Measurements from ENCODE around the gene BEX1. TPM values are rescaled to one million over a fixed set of nuclear protein-coding genes. Genes with fewer than 3 reads are reported as not detected.
"Not testable (repeated sequence)": the region's sequence is repeated elsewhere in the genome, so short reads cannot be mapped to it uniquely, and the experiment has no call there.

BEX1 gene
- total RNA-seq (2014; rRNA removed; shearing (Covaris generic); ENCODE audit: low replicate concordance) = not detected in 2 replicates

GRCh38 chrX:103063918-103064434 lies at the start of gene BEX1:
BEX1 (minus strand) TSS chrX:103064171; CDS start chrX:103063274, 897 bp downstream.
- no peak for DNase-seq (ENCODE audit: low read depth)
- in situ Hi-C loops (cut with HindIII; ENCODE audit: low pct_unique_long_range_greater_than_20kb, low sequenced_read_pairs) = no loop called here

DNA sequence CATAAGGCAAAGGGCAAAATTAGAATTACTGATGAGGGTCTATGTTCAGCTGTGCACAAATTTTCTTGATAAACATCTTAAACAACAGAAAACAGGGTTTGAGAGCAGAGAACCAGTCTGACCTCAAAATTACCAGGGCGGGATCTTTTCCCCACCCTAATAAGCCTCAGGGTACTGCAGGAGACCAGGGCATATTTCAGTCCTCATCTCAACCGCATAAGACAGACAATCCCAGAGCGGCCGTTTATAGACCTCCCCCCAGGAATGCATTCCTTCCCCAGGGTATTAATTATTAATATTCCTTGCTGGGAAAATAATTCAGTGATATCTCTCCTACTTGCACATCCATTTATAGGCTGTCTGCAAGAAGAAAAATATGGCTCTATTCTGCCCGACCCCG lies 45.5 kb upstream of the BEX1 start:
- DNase-seq (ENCODE audit: low read depth); in situ Hi-C loops (cut with HindIII; ENCODE audit: low pct_unique_long_range_greater_than_20kb, low sequenced_read_pairs): not testable (repeated sequence)

DNA sequence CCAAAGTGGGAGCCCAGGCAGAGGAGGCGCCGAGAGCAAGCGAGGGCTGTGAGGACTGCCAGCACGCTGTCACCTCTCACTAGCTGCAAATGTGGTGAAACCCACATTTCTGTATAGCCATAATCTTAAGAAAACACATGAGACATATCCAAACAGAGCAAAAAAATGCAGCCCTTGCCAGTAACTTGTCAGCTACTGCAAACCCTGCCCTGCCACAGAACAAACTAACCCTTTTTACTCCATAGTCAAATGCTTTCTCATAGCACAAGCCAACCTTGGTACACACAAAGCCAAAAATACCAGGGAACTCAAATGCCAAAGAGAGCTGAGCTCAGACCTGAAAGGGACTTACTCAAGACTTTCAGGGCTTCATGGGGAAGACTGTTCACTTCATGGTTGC lies 43.9 kb upstream of the BEX1 start:
- DNase-seq (ENCODE audit: low read depth) = no peak
- in situ Hi-C loops (cut with HindIII; ENCODE audit: low pct_unique_long_range_greater_than_20kb, low sequenced_read_pairs) = no loop called here

DNA sequence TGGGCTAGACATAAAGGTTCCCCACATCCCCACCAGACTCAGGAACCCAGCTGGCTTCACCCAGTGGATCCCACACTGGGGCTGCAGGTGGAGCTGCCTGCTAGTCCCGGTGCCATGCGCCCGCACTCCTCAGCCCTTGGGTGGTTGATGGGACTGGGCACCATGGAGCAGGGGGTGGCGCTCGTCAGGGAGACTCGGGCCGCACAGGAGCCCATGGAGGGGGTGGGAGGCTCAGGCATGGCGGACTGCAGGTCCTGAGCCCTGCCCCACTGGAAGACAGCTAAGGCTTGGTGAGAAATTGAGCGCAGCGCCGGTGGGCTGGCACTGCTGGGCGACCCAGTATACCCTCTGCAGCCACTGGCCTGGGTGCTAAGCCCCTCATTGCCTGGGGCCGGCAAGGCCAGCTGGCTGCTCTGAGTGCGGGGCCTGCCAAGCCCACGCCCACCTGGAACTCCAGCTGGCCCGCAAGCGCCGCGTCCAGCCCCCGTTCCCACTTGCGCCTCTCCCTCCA lies 43.3 kb upstream of the BEX1 start:
- in situ Hi-C loops (cut with HindIII; ENCODE audit: low pct_unique_long_range_greater_than_20kb, low sequenced_read_pairs); DNase-seq (ENCODE audit: low read depth): not testable (repeated sequence)

- DNase-seq (ENCODE audit: low read depth); in situ Hi-C loops (cut with HindIII; ENCODE audit: low pct_unique_long_range_greater_than_20kb, low sequenced_read_pairs): not testable (repeated sequence)
These were observed 40.4 kb upstream of the BEX1 start for GRCh38 chrX:103104370-103104769.

- DNase-seq (ENCODE audit: low read depth); in situ Hi-C loops (cut with HindIII; ENCODE audit: low pct_unique_long_range_greater_than_20kb, low sequenced_read_pairs): not testable (repeated sequence)
These were observed 39.9 kb upstream of the BEX1 start for GRCh38 chrX:103103866-103104265.

- in situ Hi-C loops (cut with HindIII; ENCODE audit: low pct_unique_long_range_greater_than_20kb, low sequenced_read_pairs) = no loop called here
- DNase-seq (ENCODE audit: low read depth) = no peak
These were observed 37.5 kb upstream of the BEX1 start for GRCh38 chrX:103101299-103102042.

DNA sequence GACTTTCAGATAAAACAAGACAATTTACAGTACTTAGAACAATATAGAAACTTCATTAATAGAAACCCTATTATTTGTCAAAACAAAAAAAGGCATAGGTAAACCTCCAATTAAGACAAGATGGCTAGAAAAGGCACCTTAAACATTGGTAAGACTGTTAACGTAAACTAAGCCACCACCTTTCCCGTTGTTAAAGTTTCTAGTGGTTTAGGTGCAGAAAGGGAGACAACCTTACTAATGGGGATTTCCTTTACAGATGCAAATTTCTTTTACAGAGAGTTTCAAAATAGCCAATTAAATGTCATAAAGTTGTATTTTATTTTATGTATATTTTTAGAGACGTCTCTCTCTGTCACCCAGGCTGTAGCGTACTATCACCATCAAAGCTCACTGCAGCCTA lies 36.5 kb upstream of the BEX1 start:
- in situ Hi-C loops (cut with HindIII; ENCODE audit: low pct_unique_long_range_greater_than_20kb, low sequenced_read_pairs) = no loop called here

DNA sequence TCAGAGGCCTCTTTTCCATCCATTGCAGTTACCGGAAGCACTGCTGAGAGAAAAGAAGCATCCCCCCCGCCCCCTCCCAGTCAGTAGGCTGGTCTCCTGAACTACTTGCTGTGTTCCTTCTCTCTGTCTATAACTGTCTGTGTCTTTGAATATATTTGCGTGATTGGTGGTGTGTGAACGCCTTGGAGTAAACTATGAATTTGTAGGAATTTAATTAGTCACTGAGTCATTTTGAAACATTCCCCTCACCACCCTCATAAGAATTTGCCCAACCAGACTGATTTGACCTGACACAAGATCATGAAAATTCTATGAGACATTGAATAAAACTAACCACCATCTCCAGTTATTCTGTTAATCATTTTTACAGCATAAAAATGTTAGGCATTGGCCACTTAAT lies 35.7 kb upstream of the BEX1 start:
- no peak for DNase-seq (ENCODE audit: low read depth)
- in situ Hi-C loops (cut with HindIII; ENCODE audit: low pct_unique_long_range_greater_than_20kb, low sequenced_read_pairs) = no loop called here

More for the DNA sequence above, 36.5 kb upstream of the BEX1 start:
- DNase-seq (ENCODE audit: low read depth) = no peak

GRCh38 chrX:103098488-103098887 lies 34.5 kb upstream of the BEX1 start:
- in situ Hi-C loops (cut with HindIII; ENCODE audit: low pct_unique_long_range_greater_than_20kb, low sequenced_read_pairs) = no loop called here
- DNase-seq (ENCODE audit: low read depth) = no peak

DNA sequence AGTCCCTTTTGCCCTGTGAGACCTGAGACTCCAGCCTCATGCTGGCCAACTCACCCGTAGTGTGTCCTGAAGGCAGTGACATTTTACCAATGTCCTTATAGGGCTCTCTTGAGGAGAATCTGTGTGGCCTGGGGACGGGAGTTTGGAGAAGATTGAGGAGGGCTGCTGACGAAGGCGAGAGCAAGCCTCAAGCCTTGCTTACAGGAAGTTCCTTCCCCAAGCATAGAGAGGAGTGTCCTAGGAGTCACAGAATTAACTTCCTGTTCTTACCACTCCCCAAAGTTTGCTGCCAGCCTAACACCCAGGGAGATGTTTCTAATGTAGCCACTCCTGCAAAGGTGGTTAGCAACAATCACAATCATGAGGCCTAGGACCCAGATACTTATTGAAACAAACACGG lies 29.0 kb upstream of the BEX1 start, which contains the start of gene NXF3:
Gene NXF3 (minus strand): TSS at position 202 of the 400 bp plus-strand sequence. CDS start 120 bp downstream, at position 82.
- in situ Hi-C loops (cut with HindIII; ENCODE audit: low pct_unique_long_range_greater_than_20kb, low sequenced_read_pairs) = no loop called here
- no peak for DNase-seq (ENCODE audit: low read depth)

DNA sequence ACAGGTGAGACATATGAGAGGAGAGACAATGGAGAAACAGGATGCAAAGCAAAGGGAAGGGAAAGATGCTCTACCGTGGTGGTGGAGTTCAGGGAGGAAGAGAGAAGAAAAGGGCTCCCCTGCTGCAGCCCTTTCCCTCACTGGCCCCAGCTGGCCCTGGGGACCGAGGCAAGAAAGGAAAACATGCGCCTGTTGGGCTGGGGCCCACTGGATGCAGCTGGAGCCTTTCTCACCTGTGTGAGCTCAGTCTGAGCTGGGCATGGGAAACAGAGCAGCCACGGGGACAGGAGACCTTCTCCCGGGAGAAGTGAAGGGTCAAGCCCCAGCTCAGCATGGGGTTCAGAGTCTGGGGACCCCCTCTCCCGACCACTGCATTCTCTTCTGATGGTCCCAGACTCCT lies 17.1 kb upstream of the BEX1 start:
- DNase-seq (ENCODE audit: low read depth) = no peak
- in situ Hi-C loops (cut with HindIII; ENCODE audit: low pct_unique_long_range_greater_than_20kb, low sequenced_read_pairs) = no loop called here

DNA sequence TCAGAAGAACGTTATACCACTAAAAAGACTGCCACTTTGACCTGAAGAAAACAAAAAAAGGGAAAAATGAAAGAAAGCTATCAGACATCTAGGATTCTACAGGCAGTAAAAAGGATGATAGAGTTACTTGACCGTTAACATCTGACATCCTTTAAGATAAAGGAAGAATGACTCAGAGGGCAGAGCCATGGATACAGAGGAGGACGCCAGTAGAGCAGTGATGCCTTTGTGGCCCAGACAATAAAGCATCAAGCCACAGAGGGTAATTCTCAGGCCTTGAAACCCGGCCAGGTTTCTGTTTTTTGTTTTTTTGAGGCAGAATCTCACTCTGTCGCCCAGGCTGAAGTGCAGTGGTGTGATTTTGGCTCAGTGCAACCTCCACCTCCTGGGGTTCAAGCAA lies 9.5 kb upstream of the BEX1 start:
- in situ Hi-C loops (cut with HindIII; ENCODE audit: low pct_unique_long_range_greater_than_20kb, low sequenced_read_pairs) = no loop called here
- DNase-seq (ENCODE audit: low read depth) = no peak

GRCh38 chrX:103066606-103067005 lies 2.6 kb upstream of the BEX1 start:
- in situ Hi-C loops (cut with HindIII; ENCODE audit: low pct_unique_long_range_greater_than_20kb, low sequenced_read_pairs) = no loop called here

DNA sequence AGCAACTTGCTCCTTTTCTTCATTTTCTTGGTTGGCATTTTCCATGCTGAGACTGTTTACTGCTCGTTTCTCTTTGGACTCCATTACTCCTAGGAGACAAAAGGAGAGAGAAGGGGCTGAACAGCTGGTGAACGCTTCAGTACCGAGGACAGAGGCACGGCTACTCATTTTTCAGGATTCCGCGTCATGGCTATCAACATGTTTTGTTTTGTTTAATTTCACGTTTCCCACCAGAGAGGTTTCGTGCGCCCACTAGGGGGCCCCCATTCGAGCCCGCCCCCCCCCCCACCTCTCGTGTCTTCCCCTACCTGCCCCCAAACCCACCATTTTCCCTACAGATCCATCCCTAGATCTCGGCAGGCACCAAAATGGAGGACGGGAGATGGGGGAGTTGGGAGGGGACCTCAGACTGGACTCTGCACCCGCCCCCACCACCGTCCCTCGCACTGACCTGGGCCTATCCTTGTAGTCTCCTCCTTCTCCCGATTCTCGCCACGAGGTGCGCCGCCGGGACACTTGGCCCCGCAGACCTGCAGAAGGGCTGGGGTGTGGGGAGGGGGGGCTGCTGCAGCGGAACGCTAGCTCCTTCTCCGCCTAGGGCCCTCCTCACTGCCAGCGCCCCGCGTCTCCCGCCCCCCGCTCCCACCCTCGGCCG lies 653 bp downstream of the BEX1 start:
- in situ Hi-C loops (cut with HindIII; ENCODE audit: low pct_unique_long_range_greater_than_20kb, low sequenced_read_pairs) = no loop called here
- peak; percentile 3 for DNase-seq (ENCODE audit: low read depth)

More at GRCh38 chrX:103066606-103067005, 2.6 kb upstream of the BEX1 start:
- no peak for DNase-seq (ENCODE audit: low read depth)

GRCh38 chrX:103061486-103061885 lies 2.5 kb downstream of the BEX1 start:
- no peak for DNase-seq (ENCODE audit: low read depth)
- in situ Hi-C loops (cut with HindIII; ENCODE audit: low pct_unique_long_range_greater_than_20kb, low sequenced_read_pairs) = no loop called here

DNA sequence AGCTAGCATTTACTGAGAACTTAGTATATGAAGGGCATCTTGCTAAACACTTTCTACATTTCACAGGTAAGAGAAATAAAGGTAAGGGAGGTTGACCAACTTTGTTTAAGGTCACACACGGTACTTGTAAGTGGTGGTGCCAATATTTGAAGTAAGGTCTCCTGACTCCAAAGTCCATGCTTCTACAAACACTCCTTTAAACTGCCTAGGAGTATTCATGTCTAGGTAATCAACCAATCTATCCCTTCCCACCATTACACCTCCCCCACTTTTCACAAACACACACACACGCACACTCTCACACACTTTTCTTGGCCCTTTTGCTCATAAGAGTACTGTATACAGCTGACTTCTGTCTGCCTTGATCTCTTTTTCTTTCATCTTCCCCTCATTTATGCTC lies 7.1 kb downstream of the BEX1 start:
- no peak for DNase-seq (ENCODE audit: low read depth)
- in situ Hi-C loops (cut with HindIII; ENCODE audit: low pct_unique_long_range_greater_than_20kb, low sequenced_read_pairs) = no loop called here

DNA sequence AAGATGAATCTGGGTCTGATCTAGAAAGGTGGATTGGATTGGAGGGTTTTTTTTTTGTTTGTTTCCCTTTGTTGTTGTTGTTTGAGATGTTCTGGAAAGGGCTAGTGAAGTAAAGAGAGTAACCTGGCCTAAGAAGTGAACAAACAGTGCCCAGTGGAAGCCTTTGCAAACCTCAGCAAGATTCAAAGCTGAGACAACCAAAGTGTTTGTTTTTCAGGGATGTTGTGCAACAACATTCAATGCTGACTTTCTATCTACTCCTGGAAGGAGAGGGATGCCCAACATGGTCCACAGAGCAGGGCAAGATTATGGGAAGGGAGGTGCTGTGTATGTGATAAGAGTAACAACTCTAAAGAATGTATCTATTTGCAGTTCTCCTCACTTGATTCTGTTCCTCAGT lies 11.3 kb downstream of the BEX1 start:
- in situ Hi-C loops (cut with HindIII; ENCODE audit: low pct_unique_long_range_greater_than_20kb, low sequenced_read_pairs) = no loop called here
- DNase-seq (ENCODE audit: low read depth) = no peak

GRCh38 chrX:103051260-103051789 lies 12.6 kb downstream of the BEX1 start:
- DNase-seq (ENCODE audit: low read depth) = no peak
- in situ Hi-C loops (cut with HindIII; ENCODE audit: low pct_unique_long_range_greater_than_20kb, low sequenced_read_pairs) = no loop called here

Data from Caki2 (cell line).